ENCODE data around the gene GTF3C4.

GRCh38 chr9:132721661-132722060 lies 51.4 kb downstream of the GTF3C4 start:
- TF ChIP-seq, protein P1, sequence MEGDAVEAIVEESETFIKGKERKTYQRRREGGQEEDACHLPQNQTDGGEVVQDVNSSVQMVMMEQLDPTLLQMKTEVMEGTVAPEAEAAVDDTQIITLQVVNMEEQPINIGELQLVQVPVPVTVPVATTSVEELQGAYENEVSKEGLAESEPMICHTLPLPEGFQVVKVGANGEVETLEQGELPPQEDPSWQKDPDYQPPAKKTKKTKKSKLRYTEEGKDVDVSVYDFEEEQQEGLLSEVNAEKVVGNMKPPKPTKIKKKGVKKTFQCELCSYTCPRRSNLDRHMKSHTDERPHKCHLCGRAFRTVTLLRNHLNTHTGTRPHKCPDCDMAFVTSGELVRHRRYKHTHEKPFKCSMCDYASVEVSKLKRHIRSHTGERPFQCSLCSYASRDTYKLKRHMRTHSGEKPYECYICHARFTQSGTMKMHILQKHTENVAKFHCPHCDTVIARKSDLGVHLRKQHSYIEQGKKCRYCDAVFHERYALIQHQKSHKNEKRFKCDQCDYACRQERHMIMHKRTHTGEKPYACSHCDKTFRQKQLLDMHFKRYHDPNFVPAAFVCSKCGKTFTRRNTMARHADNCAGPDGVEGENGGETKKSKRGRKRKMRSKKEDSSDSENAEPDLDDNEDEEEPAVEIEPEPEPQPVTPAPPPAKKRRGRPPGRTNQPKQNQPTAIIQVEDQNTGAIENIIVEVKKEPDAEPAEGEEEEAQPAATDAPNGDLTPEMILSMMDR (conservative IDR thresholded peaks at IDR 0.05 in 1 of 2, IDR thresholded peaks at IDR 0.05 in 1 of 2; ENCODE audit: extremely low read depth in 1 of 2, insufficient read depth in 1 of 2, low read depth in 1 of 2, low read length in 2 of 2): no peak
- no peak for TF ChIP-seq EZH2 (IDR thresholded peaks at IDR 0.05; ENCODE audit: borderline replicate concordance, low read length)
